Left renal pelvis (tissue), 4 donors: Measurements from ENCODE around the gene RPL31. TPM values are rescaled to one million over a fixed set of nuclear protein-coding genes. Genes with fewer than 3 reads are reported as not detected.

ENCODE experiments used
- DNase-seq, 4 donors: peaks; one replicate each; pipeline ENCODE4 v3.0.0-alpha.2; 2013; ENCODE audit warnings: low read depth in 4 of 4, low spot score in 3 of 4
- polyA plus RNA-seq, 4 donors: library from polyadenylated mRNA; unstranded; fragments of 120-200 nt; gene quantifications; one replicate each; pipeline ENCODE4 v1.2.1, GENCODE V29; 2013; ENCODE audit not compliant: insufficient read length in 4 of 4

The RPL31 gene
- polyA plus RNA-seq: 1,000 to 10,000 TPM; 2,539 to 2,799 (median 2,697) TPM

- DNase-seq: peak; percentile 92 to 96 (median 94)
These were observed at the start of gene RPL31 for GRCh38 chr2:101001691-101002561. Gene RPL31, plus strand, starts transcription at chr2:101002289. Its CDS starts 413 bp downstream, at chr2:101002702.

GRCh38 chr2:100952512-100952911 is 49.6 kb upstream of the RPL31 start:
- no peak for DNase-seq

GRCh38 chr2:100953406-100954043 is 48.6 kb upstream of the RPL31 start:
- no peak for DNase-seq

GRCh38 chr2:100954044-100954420 is 48.1 kb upstream of the RPL31 start:
- no peak for DNase-seq

GRCh38 chr2:100955226-100955625 is 46.9 kb upstream of the RPL31 start:
- no peak for DNase-seq

- no peak for DNase-seq
These were observed 46.0 kb upstream of the RPL31 start for GRCh38 chr2:100956081-100956480.

- no peak for DNase-seq
These were observed 44.0 kb upstream of the RPL31 start for GRCh38 chr2:100957996-100958653.

GRCh38 chr2:100959225-100959880 is 42.7 kb upstream of the RPL31 start:
- no peak for DNase-seq

GRCh38 chr2:100960688-100961087 is 41.4 kb upstream of the RPL31 start:
- DNase-seq: no peak

GRCh38 chr2:100962366-100963025 is 39.6 kb upstream of the RPL31 start:
- no peak for DNase-seq

- no peak for DNase-seq
These were observed 39.1 kb upstream of the RPL31 start for GRCh38 chr2:100963026-100963375.

GRCh38 chr2:100964222-100964621 is 37.9 kb upstream of the RPL31 start:
- no peak for DNase-seq

GRCh38 chr2:100964681-100965169 is 37.4 kb upstream of the RPL31 start:
- DNase-seq: no peak

GRCh38 chr2:100965596-100965995 is 36.5 kb upstream of the RPL31 start:
- no peak for DNase-seq

GRCh38 chr2:100967716-100968115 is 34.4 kb upstream of the RPL31 start:
- no peak for DNase-seq

- no peak for DNase-seq
These were observed 33.6 kb upstream of the RPL31 start for GRCh38 chr2:100968146-100969145.

- DNase-seq: no peak
These were observed 32.1 kb upstream of the RPL31 start for GRCh38 chr2:100969998-100970397.

GRCh38 chr2:100971221-100971620 is 30.9 kb upstream of the RPL31 start:
- DNase-seq: no peak

GRCh38 chr2:100972452-100972851 is 29.6 kb upstream of the RPL31 start:
- no peak for DNase-seq
